ENCODE data around the gene TBC1D22A. TPM values are rescaled to one million over a fixed set of nuclear protein-coding genes. Genes with fewer than 3 reads are reported as not detected.

TBC1D22A gene
- total RNA-seq, 1 experiment from 2014 or later, result 20.9 TPM

DNA sequence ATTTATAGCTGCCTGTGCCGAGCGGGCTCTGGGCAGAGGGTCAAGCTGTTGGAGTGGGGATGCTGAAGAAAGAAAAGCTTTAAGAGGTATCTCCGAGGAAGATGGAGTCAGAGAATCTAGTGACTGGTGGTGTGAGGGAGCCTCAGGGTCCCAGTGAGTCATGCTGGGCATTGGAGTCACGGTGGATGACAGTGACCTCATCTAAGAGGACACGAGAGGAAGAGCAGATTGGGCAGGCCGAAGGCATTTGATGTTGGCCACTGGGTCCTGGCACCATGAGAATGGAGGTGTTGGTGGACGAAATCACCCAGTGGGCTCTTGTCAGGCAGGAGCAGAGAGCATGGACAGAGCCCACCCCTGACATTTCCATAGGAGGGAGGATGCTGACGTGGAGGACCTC lies 68.4 kb downstream of the TBC1D22A start:
- Histone ChIP-seq H3K4me2 (ENCODE audit: low read length) (no peak overlapping the region), H2AFZ (ENCODE audit: low read depth, low read length, poor library complexity, severe bottlenecking) (no peak overlapping the region), H3K27me3 (ENCODE audit: insufficient read depth, low read length) (no peaks in the 10 kb centered on the region), H4K20me1 (ENCODE audit: insufficient read depth) (no peaks in the 10 kb centered on the region), H3K9me2 (ENCODE audit: insufficient read depth) (no peaks in the 10 kb centered on the region), H3K27ac (ENCODE audit: low read depth, low read length) (no peak overlapping the region), H3K36me3 (ENCODE audit: control insufficient read depth in 1 of 2, insufficient read depth in 2 of 2, low read length in 2 of 2) (peaks cover 0 to 3% of the 10 kb centered on the region in 2 experiments; a peak in 2 of 4 replicates), H3K9ac (ENCODE audit: low read length) (no peak overlapping the region), H3K9me3 (ENCODE audit: control insufficient read depth in 1 of 2, insufficient read depth in 1 of 2, low read depth in 1 of 2, low read length in 2 of 2) (peaks cover 9 to 14% of the 10 kb centered on the region in 2 experiments; a peak in 2 of 4 replicates), H3K79me2 (ENCODE audit: insufficient read depth, low read length) (peaks cover 9% of the 10 kb centered on the region), H3K4me3 (replicated peaks in 1 of 2; ENCODE audit: low read depth in 1 of 2, low read length in 2 of 2) (no peak overlapping the region), H3K4me1 (ENCODE audit: control insufficient read depth in 1 of 2, insufficient read depth in 2 of 2, low read length in 2 of 2) (peaks cover 19 to 27% of the 10 kb centered on the region in 2 experiments)
- ChIA-PET CTCF (no interaction called here), RAD21 (ENCODE audit: low non-redundant PET in 1 of 2, low total read pairs in 2 of 2, uncharacterized antibody in 2 of 2, unreplicated experiment in 2 of 2) (no interaction called here), POLR2A (no interaction called here)
- intact Hi-C loops (cut with micrococcal nuclease), result no loop called here
- TF ChIP-seq ZBTB33 (IDR thresholded peaks at IDR 0.05; ENCODE audit: extremely low read depth, insufficient replicate concordance, low read length) (no peak), ELF1 (IDR thresholded peaks at IDR 0.05; ENCODE audit: borderline replicate concordance, low read depth) (no peak), POLR2A (IDR thresholded peaks at IDR 0.05; ENCODE audit: borderline replicate concordance, extremely low read depth, insufficient read depth, insufficient read length) (no peak), ATF3 (IDR thresholded peaks at IDR 0.05) (no peak), SP1 (IDR thresholded peaks at IDR 0.05; ENCODE audit: low read depth) (no peak), EZH2 (IDR thresholded peaks at IDR 0.05) (no peak), SRF (IDR thresholded peaks at IDR 0.05; ENCODE audit: low read depth) (no peak), ZFX (IDR thresholded peaks at IDR 0.05) (no peak), TCF7L2 (IDR thresholded peaks at IDR 0.05; ENCODE audit: borderline replicate concordance, extremely low read depth, insufficient read depth, insufficient read length) (no peak), YY1 (IDR thresholded peaks at IDR 0.05; ENCODE audit: extremely low read depth, insufficient replicate concordance, low read depth, low read length) (no peak), CEBPB (IDR thresholded peaks at IDR 0.05; ENCODE audit: low read depth) (no peak), EZH2phosphoT487 (IDR thresholded peaks at IDR 0.05; ENCODE audit: borderline replicate concordance) (no peak)
- TF ChIP-seq, protein P1, sequence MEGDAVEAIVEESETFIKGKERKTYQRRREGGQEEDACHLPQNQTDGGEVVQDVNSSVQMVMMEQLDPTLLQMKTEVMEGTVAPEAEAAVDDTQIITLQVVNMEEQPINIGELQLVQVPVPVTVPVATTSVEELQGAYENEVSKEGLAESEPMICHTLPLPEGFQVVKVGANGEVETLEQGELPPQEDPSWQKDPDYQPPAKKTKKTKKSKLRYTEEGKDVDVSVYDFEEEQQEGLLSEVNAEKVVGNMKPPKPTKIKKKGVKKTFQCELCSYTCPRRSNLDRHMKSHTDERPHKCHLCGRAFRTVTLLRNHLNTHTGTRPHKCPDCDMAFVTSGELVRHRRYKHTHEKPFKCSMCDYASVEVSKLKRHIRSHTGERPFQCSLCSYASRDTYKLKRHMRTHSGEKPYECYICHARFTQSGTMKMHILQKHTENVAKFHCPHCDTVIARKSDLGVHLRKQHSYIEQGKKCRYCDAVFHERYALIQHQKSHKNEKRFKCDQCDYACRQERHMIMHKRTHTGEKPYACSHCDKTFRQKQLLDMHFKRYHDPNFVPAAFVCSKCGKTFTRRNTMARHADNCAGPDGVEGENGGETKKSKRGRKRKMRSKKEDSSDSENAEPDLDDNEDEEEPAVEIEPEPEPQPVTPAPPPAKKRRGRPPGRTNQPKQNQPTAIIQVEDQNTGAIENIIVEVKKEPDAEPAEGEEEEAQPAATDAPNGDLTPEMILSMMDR (IDR thresholded peaks at IDR 0.05 in 2 of 3, conservative IDR thresholded peaks at IDR 0.05 in 1 of 3; ENCODE audit: borderline replicate concordance in 1 of 3, insufficient read depth in 1 of 3, low read depth in 2 of 3, low read length in 2 of 3), result no peak
- TF ChIP-seq, protein P2, sequence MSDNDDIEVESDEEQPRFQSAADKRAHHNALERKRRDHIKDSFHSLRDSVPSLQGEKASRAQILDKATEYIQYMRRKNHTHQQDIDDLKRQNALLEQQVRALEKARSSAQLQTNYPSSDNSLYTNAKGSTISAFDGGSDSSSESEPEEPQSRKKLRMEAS (IDR thresholded peaks at IDR 0.05), result no peak
- ATAC-seq, result no peak
- DNase-seq (ENCODE audit: low read depth, low spot score), result no peak
- BruUV-seq (replicated peaks), result no TSS peak
